NCI-H128 (cell line): ENCODE results near the gene FBXL17.
"Not testable (repeated sequence)": the region's sequence is repeated elsewhere in the genome, so short reads cannot be mapped to it uniquely, and the experiment has no call there.

Source experiments
- DNase-seq: peaks from one replicate; lab custom pipeline; 2025; ENCODE audit not compliant: unreplicated experiment; lab: John Stamatoyannopoulos, UW

The FBXL17 gene

GRCh38 chr5:108167174-108167573, 214.7 kb downstream of the FBXL17 start:
- no peak for DNase-seq

DNA sequence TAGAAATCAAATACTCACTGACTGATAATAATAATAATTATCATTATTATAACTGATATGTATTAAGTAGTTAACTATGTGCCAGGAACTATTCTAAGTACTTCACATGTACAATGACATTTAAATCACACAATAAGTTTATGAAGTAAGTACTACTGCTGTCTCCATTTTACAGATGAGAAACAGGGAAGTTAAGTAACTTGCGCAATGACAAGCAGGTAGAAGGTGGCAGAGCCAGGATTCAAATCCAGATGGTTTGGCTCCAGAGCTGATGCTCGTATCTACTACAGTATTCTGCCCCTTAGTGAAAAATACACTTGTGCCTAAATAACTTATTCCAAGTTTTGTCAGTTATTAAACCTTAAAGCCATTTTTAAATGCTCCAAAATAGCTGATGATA, 217.3 kb downstream of the FBXL17 start:
- DNase-seq: no peak

- not testable (repeated sequence) for DNase-seq
These were observed 229.0 kb downstream of the FBXL17 start for GRCh38 chr5:108152854-108153253.

DNA sequence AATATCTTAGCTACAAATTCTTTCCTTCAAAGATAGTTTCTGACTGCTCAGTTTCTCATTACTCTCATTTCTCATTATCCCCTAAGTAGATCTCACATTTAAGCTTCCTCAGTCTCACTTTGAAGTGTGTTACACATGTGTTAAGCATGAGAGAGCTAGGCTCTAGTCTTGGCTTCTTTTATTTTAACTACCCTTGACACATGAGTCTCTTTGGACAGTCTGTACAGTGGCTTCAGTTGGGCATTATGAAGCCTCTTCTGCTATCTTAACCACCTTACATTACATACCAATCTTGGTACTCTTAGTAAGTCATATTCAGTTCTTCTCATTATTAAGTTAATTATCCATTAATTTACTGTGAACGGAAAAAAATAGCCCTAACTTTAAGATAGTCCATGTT, 232.5 kb downstream of the FBXL17 start:
- DNase-seq: no peak

- no peak for DNase-seq
These were observed 233.2 kb downstream of the FBXL17 start for GRCh38 chr5:108148715-108149139.

DNA sequence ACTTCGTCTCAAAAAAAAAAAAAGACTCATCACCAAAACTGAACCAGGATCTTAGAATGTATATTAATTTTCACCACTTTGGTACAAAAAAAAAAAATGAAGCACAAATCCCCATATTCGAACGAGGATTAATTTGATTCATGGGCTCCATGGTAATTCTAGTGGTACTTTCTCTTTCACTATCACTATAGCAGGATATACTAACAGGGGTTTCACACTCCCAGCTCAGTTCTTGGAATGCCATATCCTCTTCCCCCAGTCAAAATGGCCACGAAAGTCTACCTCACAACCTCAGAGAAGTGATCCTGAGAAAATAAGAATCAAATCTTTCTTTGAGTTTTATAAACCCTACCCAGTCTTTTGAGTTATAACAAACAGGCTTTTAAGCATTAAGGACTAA, 235.7 kb downstream of the FBXL17 start:
- DNase-seq: no peak

DNA sequence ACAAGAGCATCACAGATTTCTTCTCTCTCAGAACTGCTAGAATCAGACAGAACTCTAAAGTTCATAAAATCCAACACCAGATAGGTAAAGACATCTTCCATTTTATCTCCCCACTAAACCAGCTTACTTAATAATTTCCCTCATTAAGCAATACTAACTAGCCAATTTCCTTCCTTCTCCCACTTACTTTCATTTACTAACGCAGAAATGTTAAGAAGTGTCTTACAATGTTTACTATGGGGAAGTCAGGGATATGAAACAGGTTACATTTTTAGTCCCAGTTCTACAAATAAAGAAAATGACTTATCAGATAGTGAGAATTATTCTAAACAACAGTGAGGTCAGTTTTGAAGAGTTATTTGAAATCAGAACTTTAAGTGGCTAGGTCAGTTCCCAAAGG, 236.5 kb downstream of the FBXL17 start:
- DNase-seq: no peak

DNA sequence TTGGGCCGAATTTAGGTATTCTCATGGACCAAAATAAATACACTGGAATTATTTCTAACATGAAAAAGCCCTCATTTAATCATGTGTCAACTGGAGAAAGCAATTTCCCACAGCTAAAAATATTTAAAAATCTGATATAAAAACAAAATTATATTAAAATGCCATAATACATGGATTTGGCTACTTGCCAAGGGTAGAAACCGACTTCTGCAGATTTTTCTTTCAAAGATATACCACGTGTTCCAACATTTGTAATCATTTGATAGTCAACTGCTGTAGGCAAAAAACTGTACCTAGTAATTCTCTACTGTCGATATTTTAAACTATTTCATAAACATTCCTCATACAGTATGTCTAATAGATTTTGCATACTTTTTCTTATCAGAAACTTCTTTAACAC, 237.6 kb downstream of the FBXL17 start:
- no peak for DNase-seq

- no peak for DNase-seq
These were observed 238.3 kb downstream of the FBXL17 start for GRCh38 chr5:108143581-108143980.

- DNase-seq: no peak
These were observed 240.2 kb downstream of the FBXL17 start for GRCh38 chr5:108141676-108142075.

GRCh38 chr5:108136493-108136892, 245.4 kb downstream of the FBXL17 start:
- DNase-seq: no peak

GRCh38 chr5:108129129-108129528, 252.8 kb downstream of the FBXL17 start:
- no peak for DNase-seq

GRCh38 chr5:108125771-108126511, 256.0 kb downstream of the FBXL17 start:
- DNase-seq: no peak

- DNase-seq: no peak
These were observed 257.3 kb downstream of the FBXL17 start for GRCh38 chr5:108124596-108124995.

DNA sequence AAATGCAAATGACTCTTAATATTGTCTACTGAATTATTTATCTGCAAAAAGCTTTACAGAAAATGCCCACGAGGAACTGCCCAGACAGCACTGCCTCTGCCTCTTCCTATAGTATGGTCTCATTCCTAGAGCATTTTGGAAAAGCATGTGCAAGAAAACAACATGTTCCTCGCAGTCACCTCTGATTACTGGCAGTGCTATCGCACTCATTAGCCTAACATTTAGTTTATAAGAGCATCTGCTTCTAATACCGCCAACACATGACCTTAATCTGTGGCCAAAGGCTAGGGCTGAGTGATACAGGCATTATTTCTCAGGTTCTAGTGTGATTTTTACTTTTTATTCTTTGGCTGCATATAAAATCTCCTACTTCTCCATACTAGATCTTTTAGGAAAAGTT, 259.2 kb downstream of the FBXL17 start:
- DNase-seq: no peak

DNA sequence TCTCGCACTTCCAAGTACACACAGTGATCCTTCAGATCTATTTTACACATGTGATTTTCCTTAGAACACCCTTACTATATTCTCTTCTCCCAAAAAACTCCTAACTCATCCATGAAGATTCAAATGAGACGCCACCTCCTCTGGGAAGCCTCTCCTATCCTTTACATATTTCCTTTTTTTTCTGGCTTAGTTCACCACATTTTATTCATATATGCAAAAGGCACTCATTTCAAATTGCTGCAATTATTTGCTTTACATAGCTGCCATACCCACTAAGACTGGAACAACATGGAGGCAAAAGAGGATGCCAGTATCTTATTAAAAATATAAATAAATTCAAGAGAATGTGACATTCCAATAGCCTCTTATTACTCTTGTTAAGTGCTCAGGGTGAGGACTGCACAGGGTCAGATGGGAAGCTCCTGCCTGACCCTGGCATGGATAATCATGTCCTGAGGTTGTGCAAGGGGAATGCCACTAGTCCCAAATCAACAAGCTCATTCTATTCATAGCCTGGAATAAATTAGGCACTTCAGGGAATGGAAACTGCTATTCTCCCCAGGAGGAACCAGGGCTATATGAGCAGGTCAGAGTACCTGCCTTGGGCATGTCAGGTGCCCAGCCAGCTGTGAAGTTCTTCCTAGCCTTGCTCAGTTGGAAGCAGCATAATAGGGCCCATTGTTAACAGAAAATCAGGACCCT, 262.9 kb downstream of the FBXL17 start:
- DNase-seq: no peak

- DNase-seq: no peak
These were observed 266.2 kb downstream of the FBXL17 start for GRCh38 chr5:108115673-108116072.

- DNase-seq: no peak
These were observed 267.9 kb downstream of the FBXL17 start for GRCh38 chr5:108113950-108114349.

DNA sequence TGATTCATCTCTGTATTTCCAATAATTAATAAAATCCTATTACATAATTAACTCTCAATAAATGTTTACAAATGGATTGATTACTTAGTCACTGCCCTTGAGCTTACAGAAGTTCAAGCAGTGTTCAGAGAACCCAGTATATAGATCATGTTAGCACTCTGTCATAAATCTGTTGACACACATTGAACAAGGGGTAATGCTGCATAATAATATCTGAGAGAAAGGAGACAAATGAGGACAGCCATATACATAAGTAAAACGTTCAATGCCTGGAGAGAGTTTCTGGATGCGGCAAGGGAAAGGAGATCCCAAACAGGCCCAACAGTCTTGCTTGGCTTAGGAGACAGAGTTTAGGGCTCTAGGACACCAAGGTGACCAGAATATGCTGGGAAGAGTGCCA, 270.2 kb downstream of the FBXL17 start:
- DNase-seq: no peak

GRCh38 chr5:108109059-108109458, 272.8 kb downstream of the FBXL17 start:
- no peak for DNase-seq

DNA sequence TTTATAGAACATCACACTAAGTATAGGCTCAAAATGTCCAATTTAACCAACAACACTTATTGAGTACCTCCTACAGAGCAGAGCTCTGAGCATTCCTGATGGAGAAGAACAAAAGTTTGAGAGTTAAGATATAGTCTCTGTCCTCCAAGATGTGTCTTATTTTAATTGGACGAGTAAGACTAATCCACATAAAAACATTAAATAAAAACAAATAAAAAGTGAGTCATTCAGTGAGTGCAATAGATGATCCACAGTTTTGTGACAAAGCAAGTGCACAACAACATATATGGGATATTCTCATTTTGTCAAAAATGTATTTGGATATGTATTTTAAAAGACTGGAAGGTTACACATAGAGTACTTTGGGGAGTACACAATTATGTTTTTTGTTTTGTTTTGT, 277.4 kb downstream of the FBXL17 start:
- DNase-seq: no peak

DNA sequence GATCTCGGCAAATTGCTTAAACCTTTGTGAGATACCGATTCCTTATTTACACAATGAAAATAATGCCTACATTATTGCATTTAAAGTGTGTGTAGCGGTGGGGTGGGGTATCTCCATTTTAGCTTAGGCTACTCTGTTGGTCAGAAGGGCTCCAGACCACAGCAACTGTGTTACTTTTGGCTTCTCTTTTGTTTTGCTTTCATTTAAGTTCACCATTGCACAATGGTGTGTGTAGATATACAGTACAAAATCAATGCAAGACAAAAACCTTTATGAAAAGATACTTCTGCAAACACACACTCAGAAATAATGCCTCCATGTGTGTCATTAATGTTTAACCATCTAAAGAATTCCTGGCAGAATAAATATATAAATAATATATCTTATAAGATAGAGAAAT, 279.4 kb downstream of the FBXL17 start:
- no peak for DNase-seq

DNA sequence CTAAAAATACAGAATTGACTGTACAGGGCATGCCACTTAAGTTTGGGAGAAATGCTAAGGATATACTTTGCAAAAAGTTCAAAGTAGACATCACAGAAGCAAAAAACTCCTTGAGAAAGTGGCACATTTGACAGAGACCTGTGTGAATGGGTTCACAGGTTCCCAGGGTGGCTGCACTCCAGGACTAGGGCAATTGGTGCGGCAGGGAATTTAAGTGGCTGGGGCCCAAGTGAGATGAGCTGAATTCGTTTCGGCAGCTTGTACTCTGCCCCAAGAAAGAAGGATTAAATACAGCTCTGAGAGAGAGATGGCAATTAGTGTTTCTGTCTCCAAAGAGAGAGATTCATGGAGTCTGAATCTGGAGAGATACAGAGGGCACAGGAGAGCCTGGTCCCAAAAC, 280.1 kb downstream of the FBXL17 start:
- DNase-seq: no peak
